Measurements from ENCODE around the gene FAM185A. TPM values are rescaled to one million over a fixed set of nuclear protein-coding genes. Genes with fewer than 3 reads are reported as not detected.

Gene FAM185A
- total RNA-seq, 2 donors from 2014 or later: 7.0 to 8.3 TPM

- no peak overlapping the region for H3K27ac Mint-ChIP-seq
- DNase-seq (no peak), ATAC-seq (replicated peaks in 1 of 2) (no peak)
- peaks cover 4% of the 10 kb centered on the region for H3K27me3 Mint-ChIP-seq (ENCODE audit: low read depth)
- H3K36me3 Mint-ChIP-seq (ENCODE audit: insufficient read depth in 2 of 2): no peaks in the 10 kb centered on the region
- no peak overlapping the region for H3K4me3 Mint-ChIP-seq
- H3K4me1 Mint-ChIP-seq (ENCODE audit: low read depth): no peaks in the 10 kb centered on the region
- no peaks in the 10 kb centered on the region for H3K9me3 Mint-ChIP-seq
These were observed 92.5 kb downstream of the FAM185A start for GRCh38 chr7:102841290-102841689.

- no peaks in the 10 kb centered on the region for H3K4me1 Mint-ChIP-seq (ENCODE audit: low read depth)
- no peaks in the 10 kb centered on the region for H3K27me3 Mint-ChIP-seq (ENCODE audit: low read depth)
- H3K9me3 Mint-ChIP-seq: no peaks in the 10 kb centered on the region
- DNase-seq (no peak), ATAC-seq (replicated peaks in 1 of 2) (no peak)
- H3K27ac Mint-ChIP-seq: no peak overlapping the region
- H3K36me3 Mint-ChIP-seq (ENCODE audit: insufficient read depth in 2 of 2): no peaks in the 10 kb centered on the region
- H3K4me3 Mint-ChIP-seq: no peak overlapping the region
These were observed 93.5 kb downstream of the FAM185A start for GRCh38 chr7:102842284-102842683.

GRCh38 chr7:102843850-102844249, 95.1 kb downstream of the FAM185A start:
- DNase-seq (no peak), ATAC-seq (replicated peaks in 1 of 2) (peak; percentile 44 to 50)
- Mint-ChIP-seq H3K9me3 (no peaks in the 10 kb centered on the region), H3K36me3 (ENCODE audit: insufficient read depth in 2 of 2) (no peaks in the 10 kb centered on the region), H3K4me1 (ENCODE audit: low read depth) (no peaks in the 10 kb centered on the region), H3K4me3 (no peak overlapping the region), H3K27me3 (ENCODE audit: low read depth) (no peaks in the 10 kb centered on the region), H3K27ac (peak overlapping the region; percentile 3)

- DNase-seq: no peak
- H3K9me3 Mint-ChIP-seq: no peaks in the 10 kb centered on the region
- no peaks in the 10 kb centered on the region for H3K4me1 Mint-ChIP-seq (ENCODE audit: low read depth)
- no peak overlapping the region for H3K4me3 Mint-ChIP-seq
- H3K36me3 Mint-ChIP-seq (ENCODE audit: insufficient read depth in 2 of 2): no peaks in the 10 kb centered on the region
- H3K27ac Mint-ChIP-seq: no peak overlapping the region
- H3K27me3 Mint-ChIP-seq (ENCODE audit: low read depth): no peaks in the 10 kb centered on the region
- no peak for ATAC-seq (replicated peaks in 1 of 2)
These were observed 96.5 kb downstream of the FAM185A start for GRCh38 chr7:102845346-102845745.

GRCh38 chr7:102849079-102849478, 100.3 kb downstream of the FAM185A start:
- DNase-seq (no peak), ATAC-seq (replicated peaks in 1 of 2) (no peak)
- H3K36me3 Mint-ChIP-seq (ENCODE audit: insufficient read depth in 2 of 2): peaks cover 2 to 3% of the 10 kb centered on the region in 2 donors
- H3K4me3 Mint-ChIP-seq: no peak overlapping the region
- no peak overlapping the region for H3K27ac Mint-ChIP-seq
- H3K9me3 Mint-ChIP-seq: peaks cover 1 to 3% of the 10 kb centered on the region in 2 donors
- no peaks in the 10 kb centered on the region for H3K4me1 Mint-ChIP-seq (ENCODE audit: low read depth)
- no peaks in the 10 kb centered on the region for H3K27me3 Mint-ChIP-seq (ENCODE audit: low read depth)

DNA sequence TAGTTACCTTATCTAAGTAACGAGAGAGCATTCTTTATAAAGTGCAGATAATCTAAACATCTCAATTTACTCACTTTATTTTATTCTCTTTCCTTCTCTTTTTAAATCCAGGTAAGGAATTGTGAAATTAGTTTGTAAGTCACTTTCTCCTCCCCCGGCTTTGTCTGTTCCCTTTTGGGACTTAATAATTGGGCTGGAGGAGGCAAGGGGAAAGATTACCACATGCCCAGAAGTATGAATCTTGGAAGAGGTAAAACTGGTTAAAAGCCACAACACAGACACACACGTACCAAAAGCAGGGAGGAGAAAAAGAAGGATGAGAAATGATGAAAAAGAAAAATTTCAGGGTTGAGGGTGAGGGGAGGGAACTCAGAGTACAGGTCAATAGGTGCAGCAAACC, 100.7 kb downstream of the FAM185A start:
- no peaks in the 10 kb centered on the region for H3K27me3 Mint-ChIP-seq (ENCODE audit: low read depth)
- H3K4me3 Mint-ChIP-seq: no peak overlapping the region

DNA sequence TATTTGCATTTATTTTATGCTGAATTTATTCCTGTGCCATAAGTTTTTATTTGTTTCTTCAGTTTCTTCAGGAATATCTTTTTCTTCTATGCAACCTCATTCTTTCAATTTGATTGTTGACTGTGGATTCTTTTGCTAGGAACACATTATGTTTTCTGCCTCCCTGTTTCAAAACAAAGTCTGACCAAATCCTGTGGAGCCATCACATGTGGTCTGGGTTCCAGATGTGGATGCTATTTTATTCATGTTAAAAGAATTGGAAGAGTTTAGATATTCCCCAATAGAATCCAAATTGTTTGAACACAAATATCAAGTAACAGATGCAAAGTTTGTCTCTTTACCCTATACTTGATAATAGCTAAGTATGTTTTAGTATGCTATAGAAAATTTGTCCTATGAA, 107.2 kb downstream of the FAM185A start:
- Mint-ChIP-seq H3K36me3 (ENCODE audit: insufficient read depth in 2 of 2) (peaks cover 2 to 3% of the 10 kb centered on the region in 2 donors), H3K27ac (no peak overlapping the region), H3K9me3 (peaks cover 1 to 3% of the 10 kb centered on the region in 2 donors), H3K4me3 (no peak overlapping the region), H3K4me1 (ENCODE audit: low read depth) (no peaks in the 10 kb centered on the region), H3K27me3 (ENCODE audit: low read depth) (no peaks in the 10 kb centered on the region)
- ATAC-seq (replicated peaks in 1 of 2): no peak
- no peak for DNase-seq

More for the DNA sequence above, 100.7 kb downstream of the FAM185A start:
- Mint-ChIP-seq H3K4me1 (ENCODE audit: low read depth) (no peaks in the 10 kb centered on the region), H3K9me3 (peaks cover 1 to 3% of the 10 kb centered on the region in 2 donors), H3K27ac (no peak overlapping the region), H3K36me3 (ENCODE audit: insufficient read depth in 2 of 2) (peaks cover 2 to 3% of the 10 kb centered on the region in 2 donors)
- no peak for ATAC-seq (replicated peaks in 1 of 2)
- no peak for DNase-seq

Other genes with a start within 250 kb of the FAM185A start
- gene RASA4B, start 231.2 kb upstream of the FAM185A start, total RNA-seq: 10 to 100 TPM; 20.0 to 29.8 TPM
- gene UPK3BL2, start 205.3 kb upstream of the FAM185A start, total RNA-seq: 10 to 100 TPM; 24.8 to 37.9 TPM
- not detected for gene SPDYE2, start 197.8 kb upstream of the FAM185A start, total RNA-seq
- gene POLR2J3, start 176.4 kb upstream of the FAM185A start, total RNA-seq: 10 to 100 TPM; 37.5 to 67.1 TPM
- 10 to 100 TPM; 52.0 to 79.2 TPM for gene RASA4, start 132.2 kb upstream of the FAM185A start, total RNA-seq
- gene UPK3BL1, start 106.2 kb upstream of the FAM185A start, total RNA-seq: 10 to 100 TPM; 13.3 to 58.8 TPM
- not detected for gene SPDYE2B, start 98.7 kb upstream of the FAM185A start, total RNA-seq
- 10 to 100 TPM; 11.4 to 23.4 TPM for gene POLR2J2, start 77.3 kb upstream of the FAM185A start, total RNA-seq
- under 1 TPM in 1 of 2 donors, not detected in 1; 0.31 TPM for gene LRRC17, start 164.0 kb downstream of the FAM185A start, total RNA-seq